GM18858 (cell line): ENCODE results near the gene GATA2.

ENCODE experiments used
- ATAC-seq: cut with Tn5 transposase; IDR thresholded peaks from one replicate; pipeline ENCODE4 v1.9.1; 2021; ENCODE audit not compliant: unreplicated experiment

The GATA2 gene

GRCh38 chr3:128502712-128503111 lies 9.7 kb upstream of the GATA2 start:
- ATAC-seq: no peak

GRCh38 chr3:128501431-128501830 lies 8.4 kb upstream of the GATA2 start:
- no peak for ATAC-seq

GRCh38 chr3:128500556-128500955 lies 7.6 kb upstream of the GATA2 start:
- no peak for ATAC-seq

GRCh38 chr3:128499724-128500275 lies 6.8 kb upstream of the GATA2 start:
- no peak for ATAC-seq

- ATAC-seq: no peak
Measured at GRCh38 chr3:128498901-128499530, 6.0 kb upstream of the GATA2 start.

- no peak for ATAC-seq
Measured at GRCh38 chr3:128498127-128498626, 5.2 kb upstream of the GATA2 start.

GRCh38 chr3:128497305-128498126 lies 4.5 kb upstream of the GATA2 start:
- ATAC-seq: no peak

DNA sequence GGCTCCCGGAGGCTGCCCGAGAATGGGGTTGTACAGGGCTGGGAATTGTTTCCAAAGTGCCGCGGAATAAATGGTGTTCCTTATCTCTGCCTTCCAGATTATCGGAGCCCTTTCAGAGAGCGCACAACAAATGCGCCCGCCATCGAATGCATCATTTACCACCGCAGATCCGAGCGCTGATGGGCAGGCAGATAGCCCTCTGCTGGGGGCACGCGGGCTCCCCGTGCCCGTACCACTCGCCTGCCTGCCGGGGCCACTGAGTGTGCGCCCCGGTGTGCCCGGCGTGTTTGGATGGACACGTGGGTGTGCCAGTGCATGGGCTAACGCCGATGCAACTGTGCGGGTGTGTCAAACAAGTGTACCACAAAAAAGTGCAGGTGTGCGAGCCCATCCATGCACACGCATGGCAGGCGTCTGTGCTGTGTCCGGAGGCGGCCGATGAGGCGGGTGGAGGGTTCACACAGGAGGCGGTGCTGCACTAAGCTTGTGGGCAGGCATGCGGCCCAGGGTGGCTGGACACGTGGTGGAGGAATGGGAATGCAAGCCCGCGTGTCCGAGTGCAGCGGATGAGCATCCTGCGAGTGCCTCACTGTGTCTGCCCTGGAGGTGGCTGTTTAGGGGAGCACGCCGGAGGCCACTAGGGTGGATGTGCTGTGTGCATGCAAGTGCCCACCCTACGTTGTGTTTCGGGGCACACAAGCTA lies 3.8 kb upstream of the GATA2 start:
- no peak for ATAC-seq

DNA sequence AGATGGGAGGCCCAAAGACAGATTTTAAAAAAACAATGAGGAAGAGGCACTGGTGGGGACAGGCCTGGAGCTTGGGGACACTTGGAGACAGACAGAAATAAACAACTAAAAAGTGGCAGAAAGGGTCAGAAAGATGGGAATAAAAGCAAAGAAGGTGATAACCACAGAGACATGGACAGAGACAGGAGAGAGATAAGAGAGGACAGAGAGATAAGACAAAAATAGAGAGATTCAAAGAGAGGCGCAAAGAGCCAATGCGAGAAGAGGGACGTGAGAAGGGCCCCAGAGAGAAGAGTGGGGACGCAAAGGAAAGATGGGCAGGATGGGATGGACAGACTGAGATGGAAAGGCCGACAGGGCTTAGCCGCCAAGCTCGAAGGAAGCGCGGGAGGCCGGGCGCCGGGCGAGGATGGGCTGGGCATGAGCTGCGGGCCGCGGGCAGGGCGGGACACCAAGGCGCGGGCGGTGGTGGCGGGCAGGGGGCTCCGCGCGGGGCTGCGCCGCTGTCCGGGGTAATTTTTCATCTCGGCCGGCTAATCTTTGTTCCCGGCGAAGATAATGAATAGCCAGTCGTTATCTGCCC lies 3.1 kb upstream of the GATA2 start:
- ATAC-seq: no peak

GRCh38 chr3:128495435-128495970 lies 2.5 kb upstream of the GATA2 start:
- no peak for ATAC-seq

DNA sequence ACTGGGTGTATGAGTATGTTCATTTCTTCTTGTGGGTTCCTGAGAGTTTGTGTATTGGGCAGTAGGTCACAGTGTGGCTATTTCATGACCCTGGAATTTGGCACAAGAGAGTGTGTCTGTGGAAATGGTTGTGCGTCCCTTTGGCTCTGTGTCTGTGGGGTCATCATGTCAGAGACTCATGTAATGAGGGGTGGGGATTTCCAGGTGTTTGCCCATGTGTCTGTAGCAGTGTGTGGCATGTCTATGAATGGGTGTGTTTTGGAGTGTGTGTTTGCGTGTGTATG lies 1.3 kb upstream of the GATA2 start:
- no peak for ATAC-seq

- ATAC-seq: no peak
Measured at GRCh38 chr3:128493570-128494366, 767 bp upstream of the GATA2 start.

DNA sequence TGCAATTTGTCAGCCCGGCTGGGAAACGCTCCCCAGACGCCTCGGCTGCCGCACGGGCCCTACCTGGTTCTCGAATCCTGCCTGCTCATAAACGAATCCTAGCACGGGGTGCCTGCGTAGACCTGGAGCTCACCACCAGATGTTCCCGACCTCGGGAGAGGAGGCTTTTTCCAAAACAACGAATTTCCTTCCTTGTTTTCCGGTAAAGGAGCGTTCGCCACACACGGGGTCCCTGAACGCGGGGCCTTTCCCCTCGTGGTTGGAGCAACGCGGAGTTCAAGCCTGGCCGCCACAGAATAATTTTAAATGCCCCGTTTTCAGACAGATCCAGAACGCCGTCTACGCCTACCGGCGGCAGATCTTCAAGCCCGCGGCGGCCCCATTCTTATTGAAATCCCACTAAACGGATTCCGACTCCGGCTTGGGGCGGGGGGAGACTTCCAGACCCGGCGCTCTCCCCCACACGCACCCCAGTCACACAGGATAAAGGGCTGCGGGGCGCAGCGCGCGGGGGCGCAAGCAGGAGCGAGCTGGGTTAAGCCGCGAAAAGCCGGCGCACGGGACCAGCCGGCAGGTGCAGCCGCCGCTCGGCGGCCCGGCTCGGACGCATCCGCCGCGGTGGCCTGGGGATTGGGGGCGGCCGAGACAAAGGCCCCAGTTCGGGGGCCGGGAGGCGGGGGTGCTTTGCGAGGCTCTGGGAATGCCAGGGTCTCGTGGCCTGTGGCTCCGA lies 895 bp downstream of the GATA2 start:
- no peak for ATAC-seq

- no peak for ATAC-seq
Measured at GRCh38 chr3:128491691-128491940, 1.4 kb downstream of the GATA2 start.

GRCh38 chr3:128490915-128491690 lies 1.9 kb downstream of the GATA2 start:
- ATAC-seq: no peak

GRCh38 chr3:128490650-128490914 lies 2.4 kb downstream of the GATA2 start:
- ATAC-seq: no peak

DNA sequence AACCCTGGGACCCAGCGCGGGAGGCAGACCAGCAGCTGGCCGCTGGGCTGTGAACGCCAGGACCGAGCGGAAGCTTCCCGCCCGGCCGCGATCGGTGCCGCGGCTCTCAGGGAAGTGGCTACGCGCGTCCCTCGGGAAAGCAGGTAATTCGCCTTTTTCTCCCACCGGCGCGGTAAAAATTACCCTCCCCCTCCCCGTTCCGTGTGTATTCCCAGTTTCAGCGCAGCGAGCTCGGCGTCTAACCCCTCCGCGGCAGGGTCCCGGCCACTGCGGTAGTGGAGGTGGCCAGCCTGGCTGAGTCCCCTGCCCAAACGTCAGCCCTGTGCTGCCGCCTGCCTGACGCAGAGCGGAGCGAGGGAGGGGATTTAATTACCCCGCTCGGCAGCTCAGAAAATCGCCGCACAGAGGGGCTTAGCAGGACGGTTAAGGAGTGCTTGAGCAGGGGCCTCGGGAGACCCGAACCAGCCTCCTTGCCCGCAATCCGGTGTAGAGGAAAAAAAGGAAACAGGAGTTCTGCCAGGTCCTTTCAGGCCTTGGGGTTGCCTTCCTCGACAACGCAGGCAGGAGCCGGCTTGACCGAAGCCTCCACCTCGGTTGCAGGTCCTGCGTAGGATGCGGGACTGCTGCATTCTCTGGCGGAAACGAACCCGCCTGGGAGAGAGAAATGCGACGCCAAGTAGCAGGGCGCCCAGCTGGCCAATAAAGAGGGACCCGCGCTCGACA lies 2.9 kb downstream of the GATA2 start:
- ATAC-seq: no peak

- no peak for ATAC-seq
Measured at GRCh38 chr3:128489674-128489926, 3.4 kb downstream of the GATA2 start.
